ENCODE results near the gene HOXA7.

- TF ChIP-seq POLR2AphosphoS5 (IDR thresholded peaks at IDR 0.05; ENCODE audit: borderline replicate concordance, low read depth, low read length): no peak
- TF ChIP-seq EZH2 (IDR thresholded peaks at IDR 0.05): no peak
- no peak for TF ChIP-seq FOXP2 (optimal IDR thresholded peaks at IDR 0.05; ENCODE audit: control extremely low read depth, extremely low read length, insufficient read depth)
These were observed 49.1 kb upstream of the HOXA7 start for GRCh38 chr7:27205325-27206280.

All from SK-N-MC (cell line).